ENCODE results near the gene HECW1. TPM values are rescaled to one million over a fixed set of nuclear protein-coding genes. Genes with fewer than 3 reads are reported as not detected.
"Not testable (repeated sequence)": the region's sequence is repeated elsewhere in the genome, so short reads cannot be mapped to it uniquely, and the experiment has no call there.

HECW1 gene
- not detected in 2 replicates for total RNA-seq
- 0.23 TPM for polyA plus RNA-seq (2012)

DNA sequence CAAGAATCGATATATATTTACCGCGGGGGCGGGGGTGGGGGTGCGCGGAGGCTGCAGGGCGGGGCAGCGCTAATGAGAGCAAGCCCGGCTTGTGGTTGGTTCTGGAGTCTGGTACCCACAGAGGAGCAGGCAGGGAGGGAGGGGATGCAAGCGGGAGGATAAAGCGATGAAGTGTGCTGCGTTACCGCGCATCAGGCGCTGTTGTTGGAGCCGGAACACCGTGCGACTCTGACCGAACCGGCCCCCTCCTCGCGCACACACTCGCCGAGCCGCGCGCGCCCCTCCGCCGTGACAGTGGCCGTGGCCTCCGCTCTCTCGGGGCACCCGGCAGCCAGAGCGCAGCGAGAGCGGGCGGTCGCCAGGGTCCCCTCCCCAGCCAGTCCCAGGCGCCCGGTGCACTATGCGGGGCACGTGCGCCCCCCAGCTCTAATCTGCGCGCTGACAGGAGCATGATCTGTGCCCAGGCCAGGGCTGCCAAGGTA lies at the start of gene HECW1:
Gene HECW1 (plus strand): TSS at position 189 of the 482 bp plus-strand sequence. CDS start 131,259 bp downstream, outside the sequence.
- no peak for DNase-seq (ENCODE audit: low read depth)

DNA sequence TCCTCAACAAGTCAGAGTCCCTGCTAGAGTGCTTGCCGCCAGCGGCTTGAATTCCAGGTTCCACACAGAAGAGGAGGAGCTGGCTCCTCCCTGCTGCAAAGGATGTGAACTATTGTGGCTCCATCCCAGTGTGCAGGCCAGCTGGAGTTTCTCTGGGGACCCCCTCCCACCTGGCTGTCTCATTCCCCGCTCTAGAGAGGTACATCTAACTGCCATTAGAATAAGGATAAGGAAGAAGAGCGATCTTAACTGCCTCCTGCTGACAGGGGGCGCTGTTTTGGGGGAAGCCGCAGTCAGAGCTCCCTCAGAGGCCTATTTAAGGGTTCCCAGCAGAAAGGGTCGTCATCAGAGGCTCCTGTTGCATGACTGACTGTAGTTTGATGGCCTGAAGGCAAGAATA lies 40.8 kb upstream of the HECW1 start:
- DNase-seq (ENCODE audit: low read depth): peak; percentile 21

- DNase-seq (ENCODE audit: low read depth): no peak
Measured at GRCh38 chr7:43072530-43072929, 39.9 kb upstream of the HECW1 start.

- not testable (repeated sequence) for DNase-seq (ENCODE audit: low read depth)
Measured at GRCh38 chr7:43073811-43074210, 38.6 kb upstream of the HECW1 start.

GRCh38 chr7:43076189-43076605 lies 36.2 kb upstream of the HECW1 start:
- DNase-seq (ENCODE audit: low read depth): peak; percentile 11

DNA sequence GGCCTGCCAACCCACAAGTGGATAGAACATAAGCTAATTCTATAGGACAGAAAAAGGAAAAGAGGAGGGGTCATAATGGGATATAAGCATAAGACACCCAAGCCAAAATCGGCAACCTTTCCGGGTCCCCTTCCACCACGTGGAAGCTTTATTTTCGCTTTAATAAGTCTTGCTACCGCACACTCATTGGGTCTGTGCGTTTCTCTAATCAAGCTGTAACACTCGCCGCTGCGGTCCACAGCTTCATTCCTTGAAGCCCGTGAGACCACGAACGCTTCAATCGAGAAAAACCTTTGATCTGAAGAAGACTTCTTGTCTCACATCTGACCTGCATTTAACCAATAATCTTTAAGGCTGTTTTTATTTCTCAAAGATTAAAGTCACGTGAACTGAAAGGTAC lies 35.8 kb upstream of the HECW1 start:
- DNase-seq (ENCODE audit: low read depth): no peak

DNA sequence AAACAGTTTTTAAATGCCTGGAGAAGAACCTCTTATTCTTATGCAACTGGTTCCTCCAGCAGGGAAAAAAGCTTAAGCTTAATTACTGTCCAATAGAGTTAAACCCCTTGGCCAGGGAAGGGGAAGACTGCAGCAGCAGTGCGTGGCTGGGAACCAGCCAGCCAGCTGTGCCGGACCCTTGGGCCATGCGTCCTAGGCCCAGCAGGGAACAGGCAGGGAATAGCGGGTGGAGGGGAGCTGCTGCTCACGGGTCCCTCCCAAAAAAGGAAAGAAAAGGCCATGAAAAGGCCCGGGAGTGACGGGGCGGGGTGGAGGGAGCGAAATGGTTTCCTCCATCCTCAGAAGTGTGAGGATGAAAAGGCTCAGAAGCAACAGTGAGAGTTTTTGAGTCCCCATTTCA lies 35.2 kb upstream of the HECW1 start:
- no peak for DNase-seq (ENCODE audit: low read depth)

GRCh38 chr7:43077732-43078391 lies 34.6 kb upstream of the HECW1 start:
- DNase-seq (ENCODE audit: low read depth): peak; percentile 3

DNA sequence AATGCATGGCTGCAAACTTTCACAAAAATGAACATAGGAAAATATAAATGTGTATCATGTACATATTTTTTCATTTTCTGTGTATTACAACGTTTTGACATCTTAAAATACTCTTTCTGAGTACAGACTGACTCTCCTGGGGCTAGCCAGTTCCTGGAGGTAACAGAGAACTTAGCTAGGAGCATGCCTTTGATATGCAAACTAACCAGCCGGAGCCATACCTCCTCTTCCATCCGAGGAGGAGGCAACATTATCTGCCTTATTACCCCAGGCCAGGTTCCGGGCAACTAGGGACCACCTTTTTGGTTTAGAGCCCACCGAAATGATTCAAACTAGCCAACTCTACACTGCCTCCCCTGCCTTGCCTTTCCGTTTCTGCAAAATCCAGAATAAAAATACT lies 33.7 kb upstream of the HECW1 start:
- no peak for DNase-seq (ENCODE audit: low read depth)

DNA sequence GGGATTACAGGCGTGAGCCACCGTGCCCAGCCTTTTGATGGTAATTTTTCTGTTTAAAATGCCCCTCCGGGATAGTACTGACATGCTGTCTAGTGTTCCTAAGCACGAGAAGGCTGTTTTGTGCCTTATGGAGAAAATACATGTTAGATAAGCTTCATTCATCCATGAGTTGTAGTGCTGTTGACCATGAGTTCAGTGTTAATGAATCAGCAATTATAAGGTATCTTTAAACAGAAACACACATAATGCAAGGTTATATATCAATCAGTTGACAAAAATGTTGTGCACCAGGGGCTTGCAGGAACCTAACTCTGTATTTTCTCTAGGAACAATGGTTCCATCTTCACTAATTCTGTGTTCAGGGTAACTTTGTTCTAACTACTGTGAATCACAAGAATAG lies 30.8 kb upstream of the HECW1 start:
- DNase-seq (ENCODE audit: low read depth): no peak

DNA sequence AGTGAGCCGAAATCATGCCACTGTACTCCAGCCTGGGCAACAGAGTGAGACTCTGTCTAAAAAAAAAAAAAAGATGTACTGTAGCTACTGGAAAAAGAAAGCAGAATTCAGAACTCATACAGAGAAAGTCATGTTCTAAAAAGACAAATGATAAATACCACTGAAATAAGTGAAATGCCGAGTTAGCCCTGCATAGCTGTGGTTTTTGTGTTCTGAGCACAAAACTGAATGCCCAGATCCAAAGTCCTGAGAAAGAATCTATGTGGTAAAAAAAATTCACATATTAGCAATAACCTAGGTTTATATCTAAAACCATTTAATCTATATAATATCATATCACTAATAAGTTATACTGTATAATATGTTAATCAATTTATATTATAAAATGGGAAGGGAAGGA lies 29.3 kb upstream of the HECW1 start:
- no peak for DNase-seq (ENCODE audit: low read depth)

GRCh38 chr7:43085017-43085416 lies 27.4 kb upstream of the HECW1 start:
- no peak for DNase-seq (ENCODE audit: low read depth)

DNA sequence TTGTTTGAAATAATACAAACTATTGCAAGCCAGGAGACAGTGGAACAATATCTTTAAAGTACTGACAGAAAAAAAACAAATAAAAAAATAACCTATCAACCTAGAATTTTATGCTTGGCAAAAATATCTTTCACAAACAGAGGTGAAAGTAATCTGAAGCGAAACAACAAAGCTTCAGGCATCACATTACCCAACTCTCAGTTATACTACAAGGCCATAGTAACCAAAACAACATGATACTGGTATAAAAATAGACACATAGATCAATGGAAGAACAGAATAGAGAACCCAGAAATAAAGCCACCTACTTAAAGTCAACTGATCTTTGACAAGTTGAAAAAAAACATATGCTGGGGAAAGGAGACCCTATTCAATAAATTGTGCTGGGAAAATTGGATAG lies 26.5 kb upstream of the HECW1 start:
- no peak for DNase-seq (ENCODE audit: low read depth)

DNA sequence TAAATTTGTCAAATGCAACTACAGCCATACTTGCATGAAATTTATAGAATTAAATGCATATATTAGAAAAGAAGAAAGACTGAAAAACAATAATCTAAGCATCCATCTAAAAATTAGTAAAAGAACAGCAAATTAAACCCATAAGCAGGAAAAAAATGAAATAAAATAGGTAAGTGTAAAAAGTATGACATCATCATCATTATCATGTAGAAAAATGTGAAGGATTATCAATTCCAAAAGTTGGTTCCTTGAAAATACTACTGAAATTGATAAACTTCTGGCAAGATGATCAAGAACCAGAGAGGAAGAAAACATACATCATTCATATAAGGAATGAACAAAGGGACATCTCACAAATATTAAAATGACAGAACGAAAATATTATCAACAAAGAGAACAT lies 19.6 kb upstream of the HECW1 start:
- DNase-seq (ENCODE audit: low read depth): no peak

- no peak for DNase-seq (ENCODE audit: low read depth)
Measured at GRCh38 chr7:43096875-43097274, 15.6 kb upstream of the HECW1 start.

DNA sequence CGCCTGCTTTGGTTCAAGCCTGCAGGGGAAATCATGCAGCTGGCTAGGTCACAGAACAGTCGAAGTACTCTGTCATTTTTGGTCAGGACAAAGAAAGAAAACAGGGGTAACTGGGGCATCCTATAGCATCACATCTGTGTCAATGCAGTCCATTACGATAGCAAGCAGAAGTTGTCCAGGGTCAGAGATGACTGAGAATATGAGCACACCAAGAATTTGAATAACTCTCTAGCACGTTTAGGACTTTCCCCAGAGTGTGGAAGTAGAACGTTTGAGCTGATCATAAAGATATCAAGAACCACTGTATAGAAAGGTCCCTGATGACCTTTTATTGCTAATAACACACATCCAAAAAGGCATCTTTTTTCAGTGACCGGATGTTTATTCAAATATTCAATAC lies 12.7 kb upstream of the HECW1 start:
- DNase-seq (ENCODE audit: low read depth): no peak

DNA sequence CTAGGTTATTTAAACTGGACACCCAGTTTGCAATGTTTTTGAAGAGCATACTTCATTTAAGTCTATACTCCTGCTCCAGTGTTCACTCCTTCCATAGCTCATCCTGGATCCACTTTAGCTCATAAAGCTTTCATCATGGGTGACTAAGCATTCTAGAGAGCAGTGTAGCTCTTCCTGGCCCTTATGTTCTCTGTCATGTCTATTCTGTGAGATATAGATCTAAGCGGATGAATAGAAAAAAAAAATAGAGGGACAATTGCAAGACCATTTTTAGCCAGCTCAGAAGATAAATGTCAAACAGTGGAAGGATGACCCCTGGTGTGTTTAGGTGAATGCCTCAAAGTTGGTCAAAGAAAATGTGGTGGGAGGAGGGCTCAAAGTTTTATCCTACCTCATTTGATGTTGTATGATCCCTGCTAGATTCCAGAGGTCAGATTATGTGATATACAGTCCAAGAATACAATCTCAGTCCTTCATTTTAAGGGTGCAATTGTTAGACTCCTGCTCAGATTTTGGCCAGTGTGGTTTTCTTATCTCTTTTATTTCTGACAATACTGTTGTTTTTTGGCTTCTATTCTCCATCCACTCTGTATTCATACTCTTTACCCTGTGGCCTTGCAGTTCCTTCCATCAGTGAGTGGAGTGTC lies 7.5 kb upstream of the HECW1 start:
- no peak for DNase-seq (ENCODE audit: low read depth)

DNA sequence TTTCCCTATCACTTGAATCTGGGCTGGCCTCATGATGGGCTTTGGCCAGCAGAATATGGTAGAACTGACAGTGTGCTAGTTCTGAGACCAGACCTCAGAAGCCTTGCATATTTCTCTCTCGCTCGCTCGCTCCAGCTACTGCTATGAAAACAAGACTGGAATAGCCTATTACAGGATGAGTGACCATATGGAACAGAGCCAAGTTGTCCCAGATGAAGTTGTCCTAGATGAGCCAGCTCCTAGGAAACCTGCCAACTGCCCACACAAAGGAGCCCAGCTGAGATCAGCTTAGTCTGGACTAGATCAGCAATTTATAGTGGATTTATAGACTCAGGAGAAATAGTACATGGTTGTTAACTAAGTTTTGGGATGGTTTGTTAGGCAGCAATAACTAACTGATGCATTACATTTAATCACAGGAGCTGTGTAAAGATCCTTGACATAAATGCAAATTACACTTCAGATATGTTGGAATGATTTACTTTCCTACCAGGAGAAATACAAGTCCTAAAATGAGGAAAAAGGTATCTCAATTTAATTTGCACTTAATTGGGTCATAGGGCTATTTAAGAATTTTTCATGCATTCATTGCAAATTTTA lies 6.8 kb upstream of the HECW1 start:
- DNase-seq (ENCODE audit: low read depth): no peak

DNA sequence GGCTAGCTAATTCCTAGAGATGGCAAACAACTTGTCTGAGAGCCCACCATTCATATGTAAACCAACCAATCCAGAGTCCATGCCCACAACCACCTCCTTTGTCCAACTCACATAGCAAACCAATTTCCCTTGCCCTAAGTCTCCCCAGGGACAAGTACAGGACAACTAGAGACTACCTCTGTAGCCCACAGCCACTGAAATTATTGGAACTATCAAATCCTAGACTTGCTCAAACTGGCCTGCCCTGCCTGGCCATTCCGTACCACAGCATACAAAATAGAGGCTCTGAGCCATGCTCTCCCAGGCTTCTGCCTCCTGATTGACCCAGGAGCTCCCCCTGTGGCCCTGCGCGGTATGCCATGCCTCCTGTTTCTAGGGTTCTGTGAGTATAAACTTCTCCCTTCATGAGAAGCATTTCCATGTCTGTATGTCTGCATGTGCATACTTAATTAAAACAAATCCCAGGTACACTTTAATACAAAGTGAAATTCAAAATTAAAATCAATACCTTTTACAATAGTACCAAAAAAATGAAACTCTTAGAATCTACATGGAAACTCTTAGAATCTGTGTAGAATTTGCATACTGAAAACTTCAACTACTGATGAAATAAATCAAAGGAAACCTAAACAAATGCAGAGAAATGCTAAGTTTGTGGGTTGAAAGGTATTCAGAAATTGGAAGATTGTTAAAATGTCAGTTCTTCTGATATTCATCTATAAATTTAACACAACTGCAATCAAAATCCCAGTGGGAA lies 4.0 kb upstream of the HECW1 start:
- peak; percentile 78 for DNase-seq (ENCODE audit: low read depth)

- no peak for DNase-seq (ENCODE audit: low read depth)
Measured at GRCh38 chr7:43110791-43111535, 1.5 kb upstream of the HECW1 start.
